ENCODE data around the gene CCDC88B.

CCDC88B gene

DNA sequence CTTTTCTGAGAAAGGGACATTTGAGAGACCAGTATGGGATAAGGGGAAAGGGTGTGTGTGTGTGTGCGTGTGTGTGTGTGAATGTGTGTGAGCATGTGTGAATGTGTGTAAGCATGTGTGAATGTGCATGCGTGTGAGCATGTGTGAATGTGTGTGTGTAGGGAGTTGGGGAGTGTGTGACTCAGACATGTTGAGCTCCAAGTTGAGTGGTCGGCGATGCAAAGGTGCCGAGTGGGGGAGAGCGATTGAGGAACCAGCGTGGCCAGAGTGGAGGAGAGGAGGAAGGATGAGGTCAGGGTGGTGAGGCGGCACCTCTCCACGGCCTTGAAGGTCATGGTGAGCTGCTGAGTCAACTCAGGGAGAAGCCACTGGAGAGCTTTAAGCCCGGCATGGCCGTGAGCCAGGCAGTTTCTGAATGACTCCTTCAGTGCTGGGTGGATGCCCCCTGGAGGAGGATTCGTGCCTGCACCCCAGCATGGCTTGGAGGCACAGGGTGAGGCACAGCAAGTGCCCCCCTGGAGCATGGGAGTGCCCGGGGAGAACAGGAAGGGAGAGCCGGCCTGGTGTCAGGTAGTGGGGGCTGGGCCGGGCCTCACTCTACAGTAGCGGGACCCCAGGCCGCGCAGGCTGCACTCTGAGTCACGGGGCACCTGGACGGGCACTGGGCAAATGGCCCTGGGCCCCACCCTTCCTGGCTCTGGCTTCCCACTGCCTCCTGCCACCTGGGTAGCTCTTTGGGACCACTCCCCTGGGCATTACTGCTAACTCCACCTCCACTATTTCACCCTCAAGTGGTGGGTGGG, 8.2 kb upstream of the CCDC88B start:
- H3K9me3 ChIP-seq (ENCODE audit: insufficient read depth, low read length, severe bottlenecking) = no peaks in the 10 kb centered on the region
- H3K27ac ChIP-seq (ENCODE audit: low read length) = no peak overlapping the region
- H2AFZ ChIP-seq (ENCODE audit: low read depth, low read length) = no peak overlapping the region
- TF ChIP-seq EZH2 (IDR thresholded peaks at IDR 0.05; ENCODE audit: borderline replicate concordance, low read depth, low read length, severe bottlenecking) = no peak
- TF ChIP-seq, protein P1, sequence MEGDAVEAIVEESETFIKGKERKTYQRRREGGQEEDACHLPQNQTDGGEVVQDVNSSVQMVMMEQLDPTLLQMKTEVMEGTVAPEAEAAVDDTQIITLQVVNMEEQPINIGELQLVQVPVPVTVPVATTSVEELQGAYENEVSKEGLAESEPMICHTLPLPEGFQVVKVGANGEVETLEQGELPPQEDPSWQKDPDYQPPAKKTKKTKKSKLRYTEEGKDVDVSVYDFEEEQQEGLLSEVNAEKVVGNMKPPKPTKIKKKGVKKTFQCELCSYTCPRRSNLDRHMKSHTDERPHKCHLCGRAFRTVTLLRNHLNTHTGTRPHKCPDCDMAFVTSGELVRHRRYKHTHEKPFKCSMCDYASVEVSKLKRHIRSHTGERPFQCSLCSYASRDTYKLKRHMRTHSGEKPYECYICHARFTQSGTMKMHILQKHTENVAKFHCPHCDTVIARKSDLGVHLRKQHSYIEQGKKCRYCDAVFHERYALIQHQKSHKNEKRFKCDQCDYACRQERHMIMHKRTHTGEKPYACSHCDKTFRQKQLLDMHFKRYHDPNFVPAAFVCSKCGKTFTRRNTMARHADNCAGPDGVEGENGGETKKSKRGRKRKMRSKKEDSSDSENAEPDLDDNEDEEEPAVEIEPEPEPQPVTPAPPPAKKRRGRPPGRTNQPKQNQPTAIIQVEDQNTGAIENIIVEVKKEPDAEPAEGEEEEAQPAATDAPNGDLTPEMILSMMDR (IDR thresholded peaks at IDR 0.05; ENCODE audit: borderline replicate concordance, extremely low read depth, low read length, poor library complexity, severe bottlenecking) = peak; percentile 50
- H3K36me3 ChIP-seq (ENCODE audit: insufficient read depth, low read length) = no peaks in the 10 kb centered on the region
- no peaks in the 10 kb centered on the region for H3K27me3 ChIP-seq (ENCODE audit: insufficient read depth, low read length, poor library complexity)
- DNase-seq (peak; percentile 31), ATAC-seq (ENCODE audit: insufficient read depth, low read depth) (peak; percentile 65; the same call in 2 of the 3 replicates)
- no peaks in the 10 kb centered on the region for H3K79me2 ChIP-seq (ENCODE audit: insufficient read depth, low read length)
- H3K9ac ChIP-seq (ENCODE audit: low read depth, low read length) = no peak overlapping the region
- H3K4me3 ChIP-seq (ENCODE audit: low read depth in 1 of 2, low read length in 2 of 2) = no peak overlapping the region
- no peaks in the 10 kb centered on the region for H4K20me1 ChIP-seq (ENCODE audit: insufficient read depth, low read length)
- no peaks in the 10 kb centered on the region for H3K4me1 ChIP-seq (ENCODE audit: insufficient read depth, low read length)
- no peak overlapping the region for H3K4me2 ChIP-seq (ENCODE audit: insufficient read depth, low read length)

- Histone ChIP-seq H3K4me3 (ENCODE audit: low read depth in 1 of 2, low read length in 2 of 2) (no peak overlapping the region), H3K4me1 (ENCODE audit: insufficient read depth, low read length) (no peaks in the 10 kb centered on the region), H3K27ac (ENCODE audit: low read length) (no peak overlapping the region), H3K9ac (ENCODE audit: low read depth, low read length) (no peak overlapping the region), H3K79me2 (ENCODE audit: insufficient read depth, low read length) (no peaks in the 10 kb centered on the region), H4K20me1 (ENCODE audit: insufficient read depth, low read length) (no peaks in the 10 kb centered on the region), H3K27me3 (ENCODE audit: insufficient read depth, low read length, poor library complexity) (no peaks in the 10 kb centered on the region), H3K36me3 (ENCODE audit: insufficient read depth, low read length) (no peaks in the 10 kb centered on the region), H3K4me2 (ENCODE audit: insufficient read depth, low read length) (no peak overlapping the region), H2AFZ (ENCODE audit: low read depth, low read length) (no peak overlapping the region), H3K9me3 (ENCODE audit: insufficient read depth, low read length, severe bottlenecking) (no peaks in the 10 kb centered on the region)
- ATAC-seq (ENCODE audit: insufficient read depth, low read depth) (no peak), DNase-seq (no peak)
- no peak for TF ChIP-seq EZH2 (IDR thresholded peaks at IDR 0.05; ENCODE audit: borderline replicate concordance, low read depth, low read length, severe bottlenecking)
- TF ChIP-seq, protein P1 (IDR thresholded peaks at IDR 0.05; ENCODE audit: borderline replicate concordance, extremely low read depth, low read length, poor library complexity, severe bottlenecking) = no peak
Observed at GRCh38 chr11:64333556-64333955, 6.4 kb upstream of the CCDC88B start.

GRCh38 chr11:64334764-64335735, 5.0 kb upstream of the CCDC88B start:
- no peak overlapping the region for H3K9ac ChIP-seq (ENCODE audit: low read depth, low read length)
- no peak overlapping the region for H3K27ac ChIP-seq (ENCODE audit: low read length)
- H3K36me3 ChIP-seq (ENCODE audit: insufficient read depth, low read length) = no peaks in the 10 kb centered on the region
- no peaks in the 10 kb centered on the region for H3K27me3 ChIP-seq (ENCODE audit: insufficient read depth, low read length, poor library complexity)
- peaks cover 3% of the 10 kb centered on the region; the same call in 1 of the 2 replicates for H3K4me1 ChIP-seq (ENCODE audit: insufficient read depth, low read length)
- H4K20me1 ChIP-seq (ENCODE audit: insufficient read depth, low read length) = no peaks in the 10 kb centered on the region
- TF ChIP-seq, protein P1 (IDR thresholded peaks at IDR 0.05; ENCODE audit: borderline replicate concordance, extremely low read depth, low read length, poor library complexity, severe bottlenecking) = no peak
- no peak for TF ChIP-seq EZH2 (IDR thresholded peaks at IDR 0.05; ENCODE audit: borderline replicate concordance, low read depth, low read length, severe bottlenecking)
- H3K4me2 ChIP-seq (ENCODE audit: insufficient read depth, low read length) = no peak overlapping the region
- H2AFZ ChIP-seq (ENCODE audit: low read depth, low read length) = no peak overlapping the region
- H3K4me3 ChIP-seq (ENCODE audit: low read depth in 1 of 2, low read length in 2 of 2) = no peak overlapping the region
- DNase-seq (no peak), ATAC-seq (ENCODE audit: insufficient read depth, low read depth) (no peak)
- H3K79me2 ChIP-seq (ENCODE audit: insufficient read depth, low read length) = no peaks in the 10 kb centered on the region
- no peaks in the 10 kb centered on the region for H3K9me3 ChIP-seq (ENCODE audit: insufficient read depth, low read length, severe bottlenecking)

All from DND-41 (cell line).